GM18526 (cell line): ENCODE data around the gene MSI2.

ENCODE experiments used
- POLR2A ChIP-seq: IDR thresholded peaks from 3 replicates; pipeline ENCODE4 v1.6.1; 2011; ENCODE audit not compliant: insufficient read length; ENCODE audit errors: extremely low read depth

The MSI2 gene

DNA sequence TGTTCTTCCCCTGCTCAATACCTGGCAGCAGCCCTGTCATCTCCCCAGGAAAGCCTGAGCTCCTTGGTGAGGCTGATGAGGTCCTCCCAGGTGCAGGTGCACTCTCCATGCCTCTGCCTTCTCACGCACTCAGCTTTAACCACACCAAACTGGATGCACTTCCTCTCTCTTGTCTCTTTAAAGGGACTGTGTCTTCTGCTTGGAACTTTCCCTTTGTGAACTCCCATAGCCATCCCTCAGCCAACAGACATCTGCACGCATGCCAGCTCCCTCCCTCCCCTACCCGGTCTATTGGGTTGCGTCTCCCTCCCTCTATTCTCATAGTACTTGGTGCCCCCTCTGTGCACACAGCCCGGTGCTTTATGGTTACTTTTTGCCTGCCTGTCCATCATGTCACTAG is 231.2 kb downstream of the MSI2 start:
- no peak for TF ChIP-seq POLR2A

DNA sequence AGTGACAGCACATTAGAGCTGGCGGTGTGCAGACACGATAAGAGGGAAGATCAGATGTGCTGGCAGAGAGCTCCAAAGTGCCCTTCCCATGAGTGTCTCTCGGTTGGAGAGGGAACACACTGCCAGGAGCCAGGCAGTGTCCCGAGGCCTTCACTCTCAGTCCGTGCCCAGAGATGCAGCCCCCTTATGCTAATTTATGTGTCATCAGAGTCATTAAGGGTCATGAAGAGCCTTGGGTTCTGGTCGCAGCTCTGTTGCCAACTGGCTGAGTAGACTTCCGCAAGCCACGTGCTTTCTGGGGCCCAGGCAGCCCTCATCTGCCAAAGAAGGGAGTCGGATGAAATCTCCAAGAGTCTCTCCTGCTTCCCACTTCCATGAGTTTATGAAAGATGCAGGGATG is 232.5 kb downstream of the MSI2 start:
- TF ChIP-seq POLR2A: no peak

DNA sequence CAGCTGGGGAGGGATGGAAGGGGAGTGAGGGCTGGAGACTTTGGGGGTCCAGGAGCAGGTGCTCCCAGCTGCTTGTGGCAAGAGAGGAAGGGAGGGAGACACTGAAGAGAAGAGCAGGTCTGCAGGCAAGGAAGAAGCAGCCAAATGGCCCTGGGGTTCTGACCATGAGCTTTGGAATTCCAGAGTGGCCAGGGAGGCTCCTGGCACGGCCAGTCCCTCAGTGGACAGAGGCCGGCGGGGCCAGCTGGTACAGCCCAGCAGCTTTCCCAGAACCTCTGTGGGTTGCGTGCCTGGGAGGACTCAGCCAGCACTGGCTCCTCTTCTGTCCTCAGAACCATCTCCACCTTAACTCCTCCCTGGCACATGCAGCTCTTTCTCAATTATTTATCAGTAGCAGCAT is 233.0 kb downstream of the MSI2 start:
- no peak for TF ChIP-seq POLR2A

DNA sequence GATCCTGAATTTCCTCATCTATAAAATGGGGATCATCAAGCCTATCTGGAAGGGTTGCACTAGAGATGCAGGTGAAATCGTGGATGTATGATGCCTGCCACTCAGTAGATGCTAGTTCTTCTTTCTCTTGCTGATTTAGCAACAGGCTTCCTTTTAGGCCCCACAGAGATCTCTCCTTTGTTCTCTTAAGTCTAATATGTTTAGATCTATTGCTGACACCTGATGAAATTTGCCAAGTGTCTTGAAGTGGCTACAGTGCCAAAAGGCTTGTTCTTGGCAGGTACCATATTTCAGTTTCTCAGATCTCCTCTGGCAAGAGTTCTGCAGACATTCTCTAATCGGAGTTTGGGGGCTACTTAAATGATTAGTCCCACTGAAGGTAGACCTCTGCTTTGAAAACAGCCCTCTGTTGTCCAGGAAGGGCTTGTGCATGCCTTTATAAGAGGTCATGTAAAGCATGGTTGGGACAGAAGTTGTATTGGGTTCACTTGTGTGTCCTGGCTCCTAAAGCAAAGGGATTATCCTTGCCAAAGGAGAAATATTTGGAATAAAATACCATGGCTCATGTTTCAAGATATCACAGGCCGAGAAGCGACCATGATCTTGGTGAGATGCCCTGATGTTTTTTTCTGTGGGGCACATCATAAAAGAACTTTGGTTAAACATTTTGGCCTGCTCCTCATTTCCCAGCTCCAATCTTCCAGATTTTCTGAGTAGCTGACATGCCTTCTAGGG is 234.0 kb downstream of the MSI2 start:
- TF ChIP-seq POLR2A: no peak

DNA sequence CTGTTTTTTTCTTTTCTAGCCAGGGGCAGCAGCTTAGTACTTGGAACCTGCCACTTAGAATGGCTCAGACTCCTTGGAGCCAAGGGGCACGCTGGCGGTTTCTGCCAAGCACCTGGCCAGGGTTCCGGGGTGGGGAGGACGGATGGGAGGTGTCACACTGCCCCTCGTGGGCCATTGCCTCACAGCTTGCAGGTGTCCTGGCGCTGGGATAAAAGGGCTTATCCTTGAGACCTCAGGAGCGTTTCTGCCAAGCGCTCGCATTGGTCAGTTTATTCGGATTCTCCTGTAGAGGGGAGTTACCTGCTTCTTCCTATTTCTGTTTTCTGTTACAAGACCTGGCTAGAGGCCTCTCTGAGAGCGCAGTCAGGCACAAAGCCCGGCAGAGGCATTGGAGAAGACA is 234.6 kb downstream of the MSI2 start:
- no peak for TF ChIP-seq POLR2A

DNA sequence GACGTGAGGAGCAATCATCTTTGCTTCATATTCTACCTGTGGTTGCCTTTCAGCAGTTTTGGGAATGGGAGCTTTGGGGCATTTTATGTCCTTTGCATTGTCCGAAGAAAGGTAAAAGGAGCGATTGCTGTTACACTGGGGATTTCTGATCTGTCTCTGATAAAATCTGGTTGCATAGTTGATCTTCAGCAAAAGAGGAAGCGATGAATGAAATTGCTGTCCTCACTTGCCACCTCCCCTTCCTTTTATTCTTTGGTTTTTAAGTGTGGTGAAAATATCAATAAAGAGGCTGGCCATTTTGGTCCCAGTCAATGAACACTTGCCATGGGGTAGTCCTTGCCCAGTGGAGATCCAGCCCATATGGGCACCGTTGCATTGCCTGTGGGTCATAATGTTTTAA is 236.8 kb downstream of the MSI2 start:
- no peak for TF ChIP-seq POLR2A

DNA sequence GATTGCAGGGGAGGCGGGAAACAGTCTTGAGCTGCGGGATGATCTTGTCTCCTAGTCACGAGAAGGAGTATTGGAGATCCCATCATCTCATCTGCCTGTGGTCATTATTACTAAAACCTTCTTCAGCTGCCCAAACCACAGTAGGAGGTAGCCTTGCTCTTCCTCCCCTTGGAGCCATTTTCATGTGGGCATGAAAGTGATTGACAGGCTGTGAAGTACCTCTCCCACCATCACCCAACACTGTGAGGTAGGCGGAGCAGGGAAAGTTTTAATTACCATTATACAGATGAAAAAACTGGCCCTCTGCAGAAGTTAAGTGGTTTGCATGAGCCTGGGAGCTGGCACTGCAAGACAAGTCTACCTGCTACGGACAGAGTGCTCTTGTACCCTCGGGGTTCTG is 237.3 kb downstream of the MSI2 start:
- TF ChIP-seq POLR2A: no peak

DNA sequence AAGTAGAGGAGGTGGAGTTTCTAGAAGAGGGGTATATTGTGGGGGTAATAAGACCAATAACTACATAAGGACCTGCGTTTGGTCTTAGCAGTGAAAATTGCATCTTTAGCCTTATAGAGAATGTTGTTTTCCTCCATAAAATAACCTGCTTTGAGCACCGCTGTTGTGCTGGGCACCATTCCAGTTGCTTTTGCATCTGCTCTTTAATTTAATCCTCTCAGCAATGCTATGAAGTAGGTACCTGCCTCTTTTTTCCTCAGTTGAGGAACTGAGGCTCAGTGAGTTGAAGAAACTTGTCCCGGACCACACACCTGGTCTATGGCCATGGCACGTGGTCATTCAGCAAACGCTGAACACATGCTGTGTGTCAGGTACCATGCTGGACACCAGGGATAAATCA is 238.1 kb downstream of the MSI2 start:
- TF ChIP-seq POLR2A: no peak

DNA sequence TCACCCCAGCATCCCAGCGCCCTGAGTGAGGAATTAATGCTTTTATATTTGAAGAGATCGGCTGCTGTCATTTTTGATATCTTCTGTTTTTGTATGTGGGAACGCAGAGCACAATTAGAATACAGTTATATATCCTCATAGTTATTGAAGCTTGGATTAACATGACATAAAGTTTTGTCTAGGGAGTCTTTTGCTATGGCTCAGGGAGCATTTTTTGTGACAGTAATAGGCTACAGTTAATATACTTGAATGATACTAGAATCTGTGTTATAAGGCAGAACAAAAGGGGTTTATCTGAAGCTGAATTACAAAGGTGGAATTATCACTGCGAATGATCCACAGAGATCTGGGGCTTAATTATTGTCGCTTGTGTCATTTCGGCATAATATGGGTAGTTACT is 239.4 kb downstream of the MSI2 start:
- TF ChIP-seq POLR2A: no peak

DNA sequence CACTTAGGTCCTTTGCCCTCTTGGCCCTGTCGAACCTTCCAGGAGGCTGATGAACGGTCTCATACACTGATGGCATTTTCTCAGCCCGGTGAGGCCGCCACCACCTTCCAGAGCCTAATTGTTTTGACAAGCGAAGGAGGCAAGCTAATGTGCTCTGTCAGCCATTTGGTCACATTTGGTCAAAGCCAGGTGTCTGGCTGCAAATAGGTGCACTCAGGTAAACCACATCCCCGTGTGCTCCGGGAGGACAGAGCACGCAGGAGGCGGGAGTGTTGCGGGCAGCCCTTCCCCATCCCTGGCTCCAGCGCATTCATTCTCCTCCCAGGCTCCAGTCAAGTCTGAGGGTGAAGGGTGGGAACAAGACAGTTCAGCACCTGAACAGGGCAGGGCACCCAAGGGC is 240.1 kb downstream of the MSI2 start:
- TF ChIP-seq POLR2A: no peak

DNA sequence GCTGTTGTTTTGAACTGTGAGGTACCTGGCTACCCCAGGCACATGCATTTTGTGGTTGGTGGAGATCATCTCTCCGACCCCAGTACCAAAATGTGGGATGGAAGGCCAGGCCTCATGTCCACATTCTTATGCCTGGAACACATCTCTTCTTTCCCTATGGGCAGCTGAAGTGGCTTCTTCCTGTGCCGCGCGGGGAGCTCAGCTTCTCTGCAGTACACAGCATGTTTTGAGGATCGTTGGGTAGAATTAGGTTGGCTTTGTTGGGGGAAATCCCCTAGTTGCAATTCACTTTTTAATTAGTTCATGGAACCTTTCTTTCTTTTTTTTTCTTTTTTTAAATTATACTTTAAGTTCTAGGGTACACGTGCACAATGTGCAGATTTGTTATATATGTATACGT is 242.1 kb downstream of the MSI2 start:
- no peak for TF ChIP-seq POLR2A

DNA sequence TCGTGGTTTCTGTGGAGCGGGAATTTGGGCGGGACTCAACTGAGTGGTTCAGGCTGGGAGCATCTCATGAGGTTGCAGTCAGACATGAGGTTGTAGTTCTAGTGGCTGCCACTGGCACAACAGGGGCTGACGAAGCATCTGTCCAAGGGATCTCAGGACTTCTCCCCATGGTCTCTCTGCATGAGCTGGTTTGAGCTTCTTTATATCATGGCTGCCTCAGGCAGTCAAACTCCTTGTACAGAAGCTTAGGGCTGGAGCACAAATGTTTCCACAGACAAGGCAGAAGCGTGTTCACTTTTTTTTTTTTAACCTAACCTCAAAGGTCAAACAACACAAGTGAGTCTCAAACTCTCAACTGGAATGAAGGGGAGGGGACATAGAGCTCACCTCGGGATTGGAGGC is 243.3 kb downstream of the MSI2 start:
- TF ChIP-seq POLR2A: no peak

DNA sequence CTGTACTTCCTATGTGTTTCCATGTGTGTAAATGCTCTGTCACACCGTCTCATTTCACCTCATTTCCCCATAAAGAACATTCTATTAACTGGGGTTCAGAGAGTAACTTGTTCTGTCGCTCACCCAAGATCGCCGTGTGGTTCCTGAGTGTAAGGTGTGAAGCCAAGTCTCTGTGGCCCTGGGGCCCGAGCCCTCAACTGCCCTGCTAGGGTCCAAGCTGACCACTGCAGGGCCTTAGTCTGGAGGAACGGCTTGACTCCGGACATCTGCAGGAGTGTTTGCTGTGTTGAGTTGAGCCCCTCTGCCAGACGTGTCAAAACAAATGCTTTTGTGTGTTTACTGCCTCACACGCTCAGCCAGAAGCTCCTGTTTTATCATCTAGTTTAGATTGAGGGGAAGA is 244.7 kb downstream of the MSI2 start:
- no peak for TF ChIP-seq POLR2A

DNA sequence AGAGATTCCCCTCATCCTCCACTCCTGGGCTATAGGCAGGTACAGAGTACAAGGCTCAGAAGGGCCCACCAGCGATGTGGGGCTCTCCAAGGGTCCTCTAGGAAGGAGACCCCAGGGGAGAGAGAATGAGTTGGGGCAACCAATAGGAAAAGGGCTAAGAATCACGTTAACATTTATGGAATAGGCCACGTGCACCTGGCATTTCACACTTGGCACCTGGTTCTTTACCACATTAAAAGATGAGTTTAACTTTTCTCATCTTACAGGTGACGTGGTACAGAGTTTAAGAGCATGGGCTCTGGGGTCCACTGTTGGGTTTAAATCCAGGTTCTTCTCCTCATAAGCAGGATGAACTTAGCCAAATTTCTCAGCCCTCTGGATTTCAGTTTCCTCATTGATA is 245.7 kb downstream of the MSI2 start:
- TF ChIP-seq POLR2A: no peak

DNA sequence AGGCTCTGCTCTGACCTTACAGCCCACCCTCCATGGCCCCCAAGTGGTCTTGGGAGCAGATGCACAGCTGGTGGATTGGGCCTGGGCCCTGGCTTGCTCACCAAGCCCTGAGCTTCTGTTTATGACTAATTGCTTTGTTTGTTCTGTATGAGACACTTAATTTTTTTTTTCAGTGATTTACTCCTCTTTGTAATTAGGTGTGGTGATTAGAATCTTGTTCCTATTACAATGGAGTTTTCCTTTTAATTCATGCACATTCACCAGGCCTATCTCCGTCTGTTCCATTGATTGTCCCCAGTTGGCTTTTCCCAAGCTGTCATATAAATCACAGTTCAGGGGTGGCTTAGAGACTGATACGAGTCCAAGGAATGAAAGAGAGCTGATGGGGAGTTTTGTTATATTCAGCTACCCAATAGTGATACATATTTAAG is 246.5 kb downstream of the MSI2 start:
- no peak for TF ChIP-seq POLR2A

DNA sequence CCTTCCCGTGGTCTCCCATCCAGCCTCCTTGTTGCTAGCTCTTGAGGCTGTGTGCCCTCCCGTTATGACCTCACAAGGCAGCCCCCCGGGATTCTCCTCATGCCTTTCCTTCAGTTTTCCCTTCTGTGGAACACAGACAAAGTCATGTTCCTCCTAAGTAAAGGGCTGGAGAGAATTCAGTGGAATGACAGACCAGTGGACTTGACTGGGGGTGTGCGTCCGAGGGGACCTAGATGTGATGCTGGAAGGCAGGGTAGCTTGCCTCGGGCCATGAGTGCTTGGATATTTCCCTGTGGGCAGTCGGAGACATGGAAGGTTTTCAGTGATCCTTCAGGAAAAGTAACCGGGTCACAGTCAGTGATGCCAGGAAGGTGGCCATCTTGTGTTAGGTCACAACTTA is 247.9 kb downstream of the MSI2 start:
- TF ChIP-seq POLR2A: no peak
